Activated CD4-positive, alpha-beta T cell treated with anti-CD3 and anti-CD28 coated beads, Interleukin-2, amount 10 ng/mL, durations not matched to agents 7 days and 5 days (primary cell): ENCODE measurements around the gene ME2. TPM values are rescaled to one million over a fixed set of nuclear protein-coding genes. Genes with fewer than 3 reads are reported as not detected.
A peak's percentile ranks its signal among the peaks of the same experiment; 100 is the strongest.
"Not testable (repeated sequence)": the region's sequence is repeated elsewhere in the genome, so short reads cannot be mapped to it uniquely, and the experiment has no call there.

ENCODE experiments used
- CTCF ChIA-PET: fragments of 350-600 bp; sonication (Branson Sonifier 250); formaldehyde crosslinking; loops from one replicate; lab custom pipeline; 2021; ENCODE audit warnings: antibody characterized with exemption; lab: Charles Lee
- POLR2A ChIA-PET: fragments of 350-600 bp; sonication (Branson Sonifier 250); formaldehyde crosslinking; loops from one replicate; lab custom pipeline; 2021; ENCODE audit warnings: antibody characterized with exemption; lab: Charles Lee
- DNase-seq: peaks from one replicate; pipeline ENCODE4 v3.0.0-alpha.2; 2020
- H3K27ac Mint-ChIP-seq: one replicate; pipeline ENCODE4 v1.8.0; 2021; ENCODE audit warnings: mild to moderate bottlenecking, moderate library complexity, mixed read lengths
- H3K27me3 Mint-ChIP-seq: one replicate; pipeline ENCODE4 v1.8.0; 2021; ENCODE audit warnings: mixed read lengths
- H3K36me3 Mint-ChIP-seq: one replicate; pipeline ENCODE4 v1.8.0; 2021; ENCODE audit warnings: low read depth, mixed read lengths
- H3K4me1 Mint-ChIP-seq: one replicate; pipeline ENCODE4 v1.8.0; 2021; ENCODE audit warnings: mixed read lengths
- H3K4me3 Mint-ChIP-seq: one replicate; pipeline ENCODE4 v1.8.0; 2021; ENCODE audit warnings: mild to moderate bottlenecking, moderate library complexity, mixed read lengths
- H3K9me3 Mint-ChIP-seq: one replicate; pipeline ENCODE4 v1.8.0; 2021; ENCODE audit warnings: mixed read lengths
- total RNA-seq, 2 experiments: library from RNA; stranded (reverse); gene quantifications; one replicate each; pipeline ENCODE4 v1.2.3, GENCODE V29; 2021

The ME2 gene
- total RNA-seq, 2 experiments from 2014 or later: 84.1 to 98.5 TPM

- no peak for DNase-seq
- Mint-ChIP-seq H3K9me3 (no peaks in the 10 kb centered on the region), H3K36me3 (no peaks in the 10 kb centered on the region), H3K4me3 (no peak overlapping the region), H3K4me1 (no peaks in the 10 kb centered on the region), H3K27me3 (peaks cover 6% of the 10 kb centered on the region), H3K27ac (no peak overlapping the region)
- POLR2A ChIA-PET: no interaction called here
- CTCF ChIA-PET: no interaction called here
These were observed 8.6 kb upstream of the ME2 start for GRCh38 chr18:50870138-50870845.

GRCh38 chr18:50871846-50872245 is 7.1 kb upstream of the ME2 start:
- no peak for DNase-seq
- no peak overlapping the region for H3K27ac Mint-ChIP-seq
- H3K9me3 Mint-ChIP-seq: no peaks in the 10 kb centered on the region
- H3K4me3 Mint-ChIP-seq: no peak overlapping the region
- H3K36me3 Mint-ChIP-seq: no peaks in the 10 kb centered on the region
- ChIA-PET POLR2A (no interaction called here), CTCF (interaction anchor here (0.8 kb wide), 1 partner anchor 16 kb away, joined by 3 read pairs; no protein-coding TSS in a partner anchor)
- peaks cover 6% of the 10 kb centered on the region for H3K27me3 Mint-ChIP-seq
- H3K4me1 Mint-ChIP-seq: no peaks in the 10 kb centered on the region

DNA sequence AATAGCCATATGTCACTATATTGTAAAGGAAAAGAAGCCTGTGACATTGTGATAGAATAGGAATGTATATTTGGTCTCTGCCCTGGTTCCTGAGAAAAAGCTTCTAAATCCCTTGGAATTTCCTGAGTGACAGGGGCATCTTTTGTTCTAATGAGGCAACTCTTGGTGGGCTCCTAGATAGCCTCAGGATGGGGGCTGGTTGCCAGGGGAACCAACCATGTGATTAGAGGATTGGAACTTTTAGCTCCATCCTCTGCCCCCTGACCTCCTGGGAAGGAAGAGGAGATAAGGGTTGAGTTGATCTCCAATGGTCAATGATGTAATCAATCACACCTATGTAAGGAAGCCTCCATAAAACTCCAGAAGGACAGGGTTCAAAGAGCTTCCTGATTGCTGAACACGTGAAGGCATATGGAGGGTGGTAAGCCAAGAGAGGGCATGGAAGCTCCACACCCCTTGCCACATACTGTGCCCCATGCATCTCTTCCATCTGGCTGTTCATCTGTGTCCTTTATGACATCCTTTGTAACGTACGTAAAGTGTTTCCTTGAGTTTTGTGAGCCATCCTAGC is 2.9 kb upstream of the ME2 start:
- Mint-ChIP-seq H3K36me3 (peaks cover 3% of the 10 kb centered on the region), H3K4me3 (no peak overlapping the region), H3K27ac (no peak overlapping the region), H3K27me3 (peaks cover 6% of the 10 kb centered on the region), H3K4me1 (peaks cover 15% of the 10 kb centered on the region), H3K9me3 (no peaks in the 10 kb centered on the region)
- POLR2A ChIA-PET: no interaction called here
- DNase-seq: no peak
- CTCF ChIA-PET: interaction anchor here (0.7 to 1.0 kb wide), 2 partner anchors 16 to 172 kb away, joined by 3 read pairs; no protein-coding TSS in a partner anchor

- Mint-ChIP-seq H3K4me1 (peaks cover 22% of the 10 kb centered on the region), H3K27ac (peak overlapping the region; percentile 99), H3K4me3 (peak overlapping the region; percentile 92), H3K9me3 (no peaks in the 10 kb centered on the region), H3K27me3 (peaks cover 6% of the 10 kb centered on the region), H3K36me3 (peaks cover 5% of the 10 kb centered on the region)
- DNase-seq: no peak
- POLR2A ChIA-PET: interaction anchor here (1.4 to 1.8 kb wide), 3 partner anchors 90 to 319 kb away, joined by 4 to 8 read pairs (median 7); partner anchors contain the start of genes ELAC1 and SMAD4
- CTCF ChIA-PET: interaction anchor here (0.9 kb wide), 2 partner anchors 18 to 284 kb away, joined by 3 read pairs; no protein-coding TSS in a partner anchor
These were observed 1.2 kb upstream of the ME2 start for GRCh38 chr18:50877545-50878265.

GRCh38 chr18:50879302-50880118 is 592 bp downstream of the ME2 start:
- Mint-ChIP-seq H3K9me3 (peaks cover 4% of the 10 kb centered on the region), H3K36me3 (peaks cover 13% of the 10 kb centered on the region), H3K27me3 (no peaks in the 10 kb centered on the region), H3K4me1 (peaks cover 30% of the 10 kb centered on the region), H3K27ac (peak overlapping the region; percentile 98), H3K4me3 (peak overlapping the region; percentile 86)
- ChIA-PET POLR2A (interaction anchor here (0.5 to 1.8 kb wide), 5 partner anchors 37 to 317 kb away, joined by 3 to 8 read pairs (median 7); partner anchors contain the start of genes ELAC1 and SMAD4), CTCF (interaction anchor here (1.0 kb wide), 1 partner anchor 8 kb away, joined by 7 read pairs; no protein-coding TSS in a partner anchor)
- DNase-seq: peak; percentile 30

DNA sequence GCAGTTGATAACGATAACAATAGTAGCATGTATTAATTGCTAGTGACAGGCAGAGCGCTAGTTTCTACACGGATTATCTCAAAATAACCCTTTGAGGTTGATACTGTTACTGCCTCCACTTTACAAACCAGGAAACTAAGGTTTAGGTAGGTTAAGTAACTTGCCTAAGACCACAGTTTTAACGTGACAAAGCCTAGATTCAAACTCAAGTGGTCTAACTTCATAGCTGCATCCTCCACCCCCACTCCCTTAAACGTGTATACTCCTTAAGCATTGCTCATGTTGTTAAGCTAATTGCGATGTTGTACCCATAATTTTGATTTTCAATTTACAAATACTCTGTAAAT is 1.2 kb downstream of the ME2 start:
- Mint-ChIP-seq H3K27me3 (no peaks in the 10 kb centered on the region), H3K36me3 (peaks cover 13% of the 10 kb centered on the region), H3K4me1 (peaks cover 30% of the 10 kb centered on the region), H3K4me3 (peak overlapping the region; percentile 86), H3K27ac (peak overlapping the region; percentile 98), H3K9me3 (peaks cover 4% of the 10 kb centered on the region)
- peak; percentile 6 for DNase-seq
- CTCF ChIA-PET: no interaction called here
- POLR2A ChIA-PET: interaction anchor here (0.8 kb wide), 1 partner anchor 150 kb away, joined by 4 read pairs; the partner anchor contains the start of gene SMAD4

- peaks cover 13% of the 10 kb centered on the region for H3K36me3 Mint-ChIP-seq
These were observed 2.0 kb downstream of the ME2 start for GRCh38 chr18:50880944-50881343.

DNA sequence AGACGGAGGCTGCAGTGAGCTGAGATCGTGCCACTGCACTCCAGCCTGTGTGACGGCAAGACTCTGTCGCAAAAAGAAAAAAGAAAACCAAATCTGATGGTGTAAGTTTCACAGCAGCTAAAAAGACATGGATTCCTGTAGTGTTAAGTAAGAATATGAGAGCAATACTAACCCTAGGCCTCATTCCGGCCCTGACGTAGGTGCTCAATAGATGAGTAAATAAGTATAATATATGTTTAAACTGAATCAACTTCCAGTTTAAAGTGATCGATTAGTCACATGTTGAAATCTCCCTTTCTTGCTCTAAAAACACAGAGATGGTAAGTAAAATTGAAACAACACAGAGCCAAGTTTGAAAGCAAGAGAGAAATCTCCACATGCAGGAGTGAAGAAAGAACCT is 8.0 kb downstream of the ME2 start:
- Mint-ChIP-seq H3K9me3 (peaks cover 9% of the 10 kb centered on the region), H3K27ac (no peak overlapping the region), H3K27me3 (no peaks in the 10 kb centered on the region), H3K36me3 (peaks cover 48% of the 10 kb centered on the region), H3K4me3 (no peak overlapping the region), H3K4me1 (peaks cover 16% of the 10 kb centered on the region)
- ChIA-PET CTCF (interaction anchor here (1.5 kb wide), 1 partner anchor 8 kb away, joined by 7 read pairs; the partner anchor contains the start of gene ME2), POLR2A (no interaction called here)
- DNase-seq: no peak

More at GRCh38 chr18:50880944-50881343, 2.0 kb downstream of the ME2 start:
- not testable (repeated sequence) for H3K4me3 Mint-ChIP-seq, H3K27ac Mint-ChIP-seq, DNase-seq, H3K9me3 Mint-ChIP-seq, H3K27me3 Mint-ChIP-seq
- ChIA-PET POLR2A (interaction anchor here (0.8 kb wide), 1 partner anchor 149 kb away, joined by 4 read pairs; the partner anchor contains the start of gene SMAD4), CTCF (interaction anchor here (0.7 kb wide), 1 partner anchor 8 kb away, joined by 3 read pairs; no protein-coding TSS in a partner anchor)
- peaks cover 30% of the 10 kb centered on the region for H3K4me1 Mint-ChIP-seq

GRCh38 chr18:50895350-50896045 is 16.6 kb downstream of the ME2 start:
- Mint-ChIP-seq H3K27me3 (no peaks in the 10 kb centered on the region), H3K4me3 (no peak overlapping the region), H3K4me1 (peaks cover 9% of the 10 kb centered on the region), H3K36me3 (peaks cover 60% of the 10 kb centered on the region), H3K27ac (no peak overlapping the region), H3K9me3 (peaks cover 8% of the 10 kb centered on the region)
- ChIA-PET POLR2A (no interaction called here), CTCF (interaction anchor here (0.6 to 0.7 kb wide), 2 partner anchors 13 to 141 kb away, joined by 3 read pairs; no protein-coding TSS in a partner anchor)
- no peak for DNase-seq

DNA sequence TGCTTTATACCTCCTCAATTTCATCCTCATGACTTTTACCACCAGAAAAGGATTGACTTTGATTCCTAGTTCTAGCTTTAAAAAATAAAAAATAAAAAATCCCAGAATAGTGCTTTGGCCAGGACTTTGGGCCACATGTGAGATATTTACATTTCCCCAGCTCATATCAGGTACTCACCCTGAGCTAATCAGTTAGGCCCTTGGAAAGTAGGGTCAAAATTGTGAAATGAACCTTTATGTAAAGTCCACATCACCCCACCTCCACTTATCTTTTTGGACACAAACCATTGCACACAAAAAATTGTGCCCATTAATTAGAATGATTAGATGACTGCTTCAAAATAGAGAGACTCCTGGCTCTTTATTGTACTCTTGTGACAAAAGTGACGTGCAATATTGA is 17.2 kb downstream of the ME2 start:
- Mint-ChIP-seq H3K27me3 (no peaks in the 10 kb centered on the region), H3K36me3 (peaks cover 62% of the 10 kb centered on the region), H3K4me3 (no peak overlapping the region), H3K4me1 (peaks cover 9% of the 10 kb centered on the region), H3K27ac (no peak overlapping the region), H3K9me3 (peaks cover 8% of the 10 kb centered on the region)
- ChIA-PET POLR2A (no interaction called here), CTCF (no interaction called here)
- DNase-seq: no peak

DNA sequence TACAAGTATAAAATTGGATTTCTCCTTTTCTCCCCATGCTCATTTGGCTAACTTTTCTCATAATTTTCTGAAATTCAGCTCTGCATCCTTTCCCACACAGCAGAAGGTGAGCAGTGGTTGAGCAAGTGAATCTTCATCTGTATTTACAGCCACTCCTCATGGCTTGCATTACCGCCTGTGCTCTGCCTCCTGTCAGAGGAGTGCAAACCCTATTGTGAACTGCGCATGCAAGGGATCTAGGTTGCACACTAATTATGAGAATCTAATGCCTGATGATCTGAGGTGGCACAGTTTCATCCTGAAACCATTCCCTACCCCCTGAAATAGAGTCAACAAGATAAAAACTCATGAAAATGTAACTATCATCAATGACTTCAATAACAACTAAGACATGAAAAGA is 20.0 kb downstream of the ME2 start:
- H3K27ac Mint-ChIP-seq: no peak overlapping the region
- POLR2A ChIA-PET: no interaction called here
- DNase-seq: no peak
- H3K4me3 Mint-ChIP-seq: no peak overlapping the region
- peaks cover 68% of the 10 kb centered on the region for H3K36me3 Mint-ChIP-seq
- peaks cover 9% of the 10 kb centered on the region for H3K4me1 Mint-ChIP-seq
- H3K9me3 Mint-ChIP-seq: peaks cover 8% of the 10 kb centered on the region
- CTCF ChIA-PET: interaction anchor here (1.2 kb wide), 1 partner anchor 11 kb away, joined by 3 read pairs; no protein-coding TSS in a partner anchor
- H3K27me3 Mint-ChIP-seq: no peaks in the 10 kb centered on the region
